ENCODE measurements around the gene PTPRN2.

The PTPRN2 gene

GRCh38 chr7:157522189-157522588, 1065.4 kb downstream of the PTPRN2 start:
- in situ Hi-C loops (cut with MboI; ENCODE audit: low pct_unique_long_range_greater_than_20kb, low sequenced_read_pairs, unreplicated experiment): no loop called here
- DNase-seq (ENCODE audit: low spot score): no peak

DNA sequence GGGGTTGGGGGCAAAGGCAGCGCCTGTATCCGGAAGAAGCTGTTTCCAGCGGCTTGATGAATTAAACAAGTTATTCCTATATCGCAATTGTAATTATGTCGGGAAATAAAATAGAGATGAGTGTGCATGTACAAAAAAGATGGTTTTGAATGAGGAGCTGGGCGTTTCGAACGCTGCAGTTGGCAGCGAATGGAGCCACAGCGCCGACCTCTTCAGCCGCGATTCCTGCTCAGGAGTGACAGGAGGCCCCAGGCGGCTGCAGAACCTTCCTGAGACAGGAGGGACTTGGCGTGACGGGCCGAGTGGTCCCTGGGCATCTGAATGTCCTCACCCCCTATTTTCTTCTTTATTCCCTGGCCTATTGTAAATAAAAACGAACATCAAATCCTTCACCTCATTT, 1065.9 kb downstream of the PTPRN2 start:
- TF ChIP-seq, protein P1, sequence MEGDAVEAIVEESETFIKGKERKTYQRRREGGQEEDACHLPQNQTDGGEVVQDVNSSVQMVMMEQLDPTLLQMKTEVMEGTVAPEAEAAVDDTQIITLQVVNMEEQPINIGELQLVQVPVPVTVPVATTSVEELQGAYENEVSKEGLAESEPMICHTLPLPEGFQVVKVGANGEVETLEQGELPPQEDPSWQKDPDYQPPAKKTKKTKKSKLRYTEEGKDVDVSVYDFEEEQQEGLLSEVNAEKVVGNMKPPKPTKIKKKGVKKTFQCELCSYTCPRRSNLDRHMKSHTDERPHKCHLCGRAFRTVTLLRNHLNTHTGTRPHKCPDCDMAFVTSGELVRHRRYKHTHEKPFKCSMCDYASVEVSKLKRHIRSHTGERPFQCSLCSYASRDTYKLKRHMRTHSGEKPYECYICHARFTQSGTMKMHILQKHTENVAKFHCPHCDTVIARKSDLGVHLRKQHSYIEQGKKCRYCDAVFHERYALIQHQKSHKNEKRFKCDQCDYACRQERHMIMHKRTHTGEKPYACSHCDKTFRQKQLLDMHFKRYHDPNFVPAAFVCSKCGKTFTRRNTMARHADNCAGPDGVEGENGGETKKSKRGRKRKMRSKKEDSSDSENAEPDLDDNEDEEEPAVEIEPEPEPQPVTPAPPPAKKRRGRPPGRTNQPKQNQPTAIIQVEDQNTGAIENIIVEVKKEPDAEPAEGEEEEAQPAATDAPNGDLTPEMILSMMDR (IDR thresholded peaks at IDR 0.05; ENCODE audit: extremely low read depth, insufficient read depth, missing control alignments): no peak
- no peak for DNase-seq (ENCODE audit: low spot score)
- in situ Hi-C loops (cut with MboI; ENCODE audit: low pct_unique_long_range_greater_than_20kb, low sequenced_read_pairs, unreplicated experiment): no loop called here

More at GRCh38 chr7:157522189-157522588, 1065.4 kb downstream of the PTPRN2 start:
- TF ChIP-seq, protein P1 (IDR thresholded peaks at IDR 0.05; ENCODE audit: extremely low read depth, insufficient read depth, missing control alignments): no peak

GRCh38 chr7:157521061-157521731, 1066.4 kb downstream of the PTPRN2 start:
- no peak for DNase-seq (ENCODE audit: low spot score)
- TF ChIP-seq, protein P1 (IDR thresholded peaks at IDR 0.05; ENCODE audit: extremely low read depth, insufficient read depth, missing control alignments): no peak
- in situ Hi-C loops (cut with MboI; ENCODE audit: low pct_unique_long_range_greater_than_20kb, low sequenced_read_pairs, unreplicated experiment): no loop called here

GRCh38 chr7:157520249-157520648, 1067.4 kb downstream of the PTPRN2 start:
- no peak for DNase-seq (ENCODE audit: low spot score)
- in situ Hi-C loops (cut with MboI; ENCODE audit: low pct_unique_long_range_greater_than_20kb, low sequenced_read_pairs, unreplicated experiment): no loop called here
- TF ChIP-seq, protein P1 (IDR thresholded peaks at IDR 0.05; ENCODE audit: extremely low read depth, insufficient read depth, missing control alignments): no peak

- TF ChIP-seq, protein P1 (IDR thresholded peaks at IDR 0.05; ENCODE audit: extremely low read depth, insufficient read depth, missing control alignments): no peak
- in situ Hi-C loops (cut with MboI; ENCODE audit: low pct_unique_long_range_greater_than_20kb, low sequenced_read_pairs, unreplicated experiment): no loop called here
- no peak for DNase-seq (ENCODE audit: low spot score)
Observed at GRCh38 chr7:157519798-157520244, 1067.8 kb downstream of the PTPRN2 start.

DNA sequence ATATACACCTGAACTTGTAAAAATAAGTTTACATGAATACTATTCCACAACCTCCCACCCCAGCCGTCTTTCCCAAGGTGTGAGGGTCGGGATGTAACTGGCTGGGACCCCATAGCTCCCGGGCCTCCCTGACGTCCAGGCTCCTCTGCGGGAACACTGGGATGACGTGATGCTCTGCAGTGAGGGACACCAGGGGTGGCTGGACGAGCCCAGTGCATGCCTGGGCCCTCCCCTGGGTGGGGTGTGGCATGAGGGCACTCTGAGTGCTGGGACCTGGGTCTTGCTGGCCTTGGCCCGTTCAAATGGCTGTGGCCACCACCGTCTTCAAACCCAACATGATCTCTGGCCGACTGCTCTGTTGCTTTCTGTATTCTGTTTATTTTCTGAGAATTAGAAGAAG, 1068.4 kb downstream of the PTPRN2 start:
- no peak for DNase-seq (ENCODE audit: low spot score)
- TF ChIP-seq, protein P1 (IDR thresholded peaks at IDR 0.05; ENCODE audit: extremely low read depth, insufficient read depth, missing control alignments): no peak
- in situ Hi-C loops (cut with MboI; ENCODE audit: low pct_unique_long_range_greater_than_20kb, low sequenced_read_pairs, unreplicated experiment): no loop called here
